Activated naive CD8-positive, alpha-beta T cell treated with anti-CD3 and anti-CD28 coated beads, Interleukin-2, amount 50 U/mL, for 16 hours (primary cell): Measurements from ENCODE around the gene GPN2.

Experiments
- DNase-seq: peaks from one replicate; pipeline ENCODE4 v3.0.0-alpha.2; 2020; ENCODE audit warnings: low read depth, low spot score

GPN2 gene

DNA sequence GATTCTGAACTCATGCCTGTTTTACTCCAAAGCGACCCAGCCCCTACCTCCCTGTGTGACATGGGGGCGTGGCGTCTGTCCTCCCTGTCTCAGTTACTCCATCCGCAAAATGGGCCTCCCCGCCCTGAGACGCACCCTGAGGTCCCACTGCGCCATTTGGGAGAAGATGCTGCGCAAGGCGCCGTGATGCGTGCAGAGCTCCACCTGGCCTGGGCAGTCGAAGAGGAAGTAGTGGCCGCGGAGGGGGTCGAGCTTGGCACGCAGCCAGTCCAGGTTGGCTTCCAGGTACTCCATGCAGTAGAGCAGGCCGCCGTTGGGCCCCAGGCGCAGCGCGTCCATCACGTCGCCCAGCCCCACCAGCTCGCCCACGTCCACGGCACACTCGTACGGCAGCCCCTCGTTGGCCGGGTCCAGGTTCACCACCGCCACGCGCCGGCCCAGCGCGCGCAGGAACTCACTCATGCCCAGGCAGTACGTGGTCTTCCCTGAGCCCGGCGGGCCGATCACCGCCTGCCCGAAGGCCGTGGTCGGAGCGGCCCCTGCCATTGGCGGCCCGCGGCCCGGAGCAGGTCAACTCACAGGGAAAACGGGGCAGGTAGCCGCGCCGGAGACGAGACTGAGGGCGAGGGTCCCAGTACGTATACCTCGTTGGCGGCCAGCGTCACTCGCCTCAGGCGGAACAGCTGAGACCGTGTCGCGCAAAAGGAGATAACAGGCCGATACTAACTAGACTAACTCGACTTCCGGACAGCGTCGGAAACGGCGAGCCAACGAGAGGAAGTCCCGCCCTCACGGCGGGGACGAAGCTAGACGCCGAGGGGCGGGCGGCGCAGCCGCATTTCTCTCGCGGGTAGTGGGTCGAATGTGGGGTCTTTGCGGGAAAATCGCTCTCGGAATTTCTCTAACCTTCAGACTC lies at the start of gene GPN2:
Gene GPN2, minus strand, starts transcription at position 733 of the 916 bp plus-strand sequence. Its CDS starts 187 bp downstream, at position 546.
- DNase-seq, result peak; percentile 45

DNA sequence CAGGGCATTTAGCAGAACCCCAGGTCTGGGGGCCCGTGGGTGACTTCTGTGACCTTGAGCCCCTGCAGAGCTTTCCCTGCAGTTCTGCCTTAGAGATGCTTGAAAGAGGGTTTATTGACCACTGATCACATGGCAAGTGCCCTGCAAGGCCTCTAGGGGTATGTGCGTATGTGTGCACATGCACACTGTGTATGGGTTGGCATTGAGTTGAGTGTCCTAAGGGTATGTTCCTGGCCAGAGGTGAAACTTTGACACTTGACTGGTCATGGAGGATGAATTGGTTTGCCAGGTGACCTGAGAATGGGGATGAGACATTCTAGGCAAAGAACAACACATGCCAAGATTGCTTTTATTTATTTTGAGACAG lies 48.6 kb upstream of the GPN2 start:
- no peak for DNase-seq

DNA sequence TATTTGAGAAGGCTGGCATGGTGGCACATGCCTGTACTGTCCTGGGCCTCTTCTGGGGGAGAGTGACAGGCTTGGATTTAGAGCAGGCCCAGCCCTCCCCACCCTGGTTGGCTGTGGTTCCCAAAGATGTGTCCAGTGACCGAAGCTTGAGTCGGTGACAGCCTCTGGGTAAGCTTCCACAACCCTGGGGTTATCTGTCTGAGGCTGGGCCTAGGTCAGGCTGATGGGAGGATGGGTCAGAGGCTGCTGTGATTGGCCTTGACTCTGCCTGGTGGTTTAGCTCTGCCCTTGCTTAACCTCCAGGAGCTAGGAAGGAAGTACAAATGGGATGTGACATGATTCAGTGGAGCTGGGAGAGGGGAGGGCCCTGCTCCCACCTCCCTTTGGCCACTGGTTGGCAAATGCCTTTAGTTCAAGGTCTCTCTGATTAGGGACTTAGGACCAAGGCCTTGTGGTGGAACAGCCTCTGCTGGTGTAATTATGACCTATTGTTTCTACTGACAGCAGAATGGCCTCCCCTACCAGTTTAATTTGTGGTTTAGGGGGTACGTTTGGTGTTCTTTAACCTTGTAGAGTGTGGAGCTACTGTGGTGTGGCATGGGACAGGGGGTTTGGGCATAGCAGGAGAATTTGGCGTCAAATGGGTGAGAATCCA lies 48.0 kb upstream of the GPN2 start:
- no peak for DNase-seq

DNA sequence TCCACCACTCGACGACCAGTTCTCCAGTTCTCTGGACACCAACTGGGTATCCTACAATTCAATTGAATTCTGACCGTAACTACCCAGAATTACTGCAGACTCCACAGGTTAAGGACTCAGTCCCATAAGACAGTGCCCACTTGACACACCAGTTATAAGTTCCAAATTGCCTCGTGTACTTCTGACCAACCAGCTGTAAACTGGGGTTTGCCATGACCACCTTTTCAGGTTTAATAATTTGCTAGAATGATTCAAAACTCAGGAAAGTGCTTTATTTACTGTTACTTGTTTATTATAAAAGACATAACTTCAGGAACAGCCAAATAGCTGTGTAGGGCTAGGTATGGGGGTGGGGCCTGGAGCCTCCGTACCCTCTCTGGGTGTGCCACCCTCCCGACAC lies 46.7 kb upstream of the GPN2 start:
- no peak for DNase-seq

DNA sequence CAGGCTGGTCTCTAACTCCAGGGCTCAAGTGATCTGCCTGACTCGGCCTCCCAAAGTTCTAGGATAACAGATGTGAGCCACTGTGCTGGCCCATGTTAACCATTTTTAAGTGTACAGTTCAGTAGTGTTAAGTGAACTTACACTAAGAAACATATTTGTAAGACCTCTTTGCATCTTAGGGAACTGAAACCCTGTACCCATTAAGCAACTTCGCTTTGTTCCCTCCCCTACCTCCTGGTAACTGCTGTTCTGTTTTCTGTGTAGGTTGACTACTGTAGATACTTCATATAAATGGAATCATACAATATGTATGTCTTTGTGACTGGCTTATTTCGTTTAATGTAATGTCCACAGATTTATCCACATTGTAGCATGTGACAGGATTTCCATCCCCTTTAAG lies 42.4 kb upstream of the GPN2 start:
- no peak for DNase-seq

DNA sequence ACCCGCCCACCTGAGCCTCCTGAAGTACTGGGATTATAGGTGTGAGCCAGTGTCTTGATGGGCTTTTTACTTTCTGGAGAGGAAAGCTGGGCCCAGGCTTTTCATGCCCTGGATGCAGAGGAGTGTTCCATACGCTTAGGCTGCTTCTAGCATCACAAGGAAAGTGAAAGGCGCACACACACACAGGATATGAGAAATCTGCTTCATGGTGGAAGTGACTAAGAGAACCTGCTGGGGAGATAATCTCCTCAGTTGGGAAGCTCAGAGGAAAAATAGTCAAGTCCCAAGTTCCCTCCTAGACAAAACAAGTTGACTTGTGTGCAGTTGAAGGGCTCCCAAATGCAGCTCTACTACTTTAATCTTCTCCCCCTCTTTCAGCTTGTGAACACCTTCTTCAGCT lies 33.6 kb upstream of the GPN2 start:
- no peak for DNase-seq

DNA sequence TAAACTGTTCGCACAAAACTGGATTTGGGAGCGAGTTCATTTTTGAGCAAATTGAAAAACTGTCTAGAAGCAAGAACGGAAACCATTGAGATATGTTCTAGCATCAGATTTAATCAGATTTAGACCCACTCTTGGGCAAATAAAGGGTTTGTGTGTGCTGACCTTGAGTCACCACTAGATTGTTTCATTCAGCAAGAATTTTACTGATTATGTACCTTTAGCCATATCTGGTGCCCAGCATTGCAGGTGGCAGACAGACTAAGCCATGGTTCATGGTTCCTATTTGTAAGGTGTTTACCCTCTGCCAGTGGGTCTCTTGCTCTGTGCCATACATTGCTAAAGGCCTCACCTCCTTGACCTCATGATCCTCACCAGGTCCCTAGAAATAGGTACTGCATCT lies 32.8 kb upstream of the GPN2 start:
- DNase-seq, result no peak

DNA sequence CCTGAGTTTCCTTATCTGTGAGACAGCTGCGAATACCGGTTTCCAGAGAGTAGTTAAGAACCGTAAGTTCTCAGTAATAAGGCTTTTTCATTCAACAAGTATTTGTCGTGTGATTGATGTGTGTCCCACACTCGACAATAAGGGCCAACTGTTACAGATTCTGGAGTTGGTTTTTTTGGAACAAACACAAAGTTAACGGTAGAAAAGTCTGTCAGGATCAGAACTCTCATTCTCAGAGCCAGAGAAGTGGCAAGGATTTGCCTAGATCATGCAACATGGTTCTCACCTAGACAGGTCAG lies 32.3 kb upstream of the GPN2 start:
- DNase-seq, result no peak

DNA sequence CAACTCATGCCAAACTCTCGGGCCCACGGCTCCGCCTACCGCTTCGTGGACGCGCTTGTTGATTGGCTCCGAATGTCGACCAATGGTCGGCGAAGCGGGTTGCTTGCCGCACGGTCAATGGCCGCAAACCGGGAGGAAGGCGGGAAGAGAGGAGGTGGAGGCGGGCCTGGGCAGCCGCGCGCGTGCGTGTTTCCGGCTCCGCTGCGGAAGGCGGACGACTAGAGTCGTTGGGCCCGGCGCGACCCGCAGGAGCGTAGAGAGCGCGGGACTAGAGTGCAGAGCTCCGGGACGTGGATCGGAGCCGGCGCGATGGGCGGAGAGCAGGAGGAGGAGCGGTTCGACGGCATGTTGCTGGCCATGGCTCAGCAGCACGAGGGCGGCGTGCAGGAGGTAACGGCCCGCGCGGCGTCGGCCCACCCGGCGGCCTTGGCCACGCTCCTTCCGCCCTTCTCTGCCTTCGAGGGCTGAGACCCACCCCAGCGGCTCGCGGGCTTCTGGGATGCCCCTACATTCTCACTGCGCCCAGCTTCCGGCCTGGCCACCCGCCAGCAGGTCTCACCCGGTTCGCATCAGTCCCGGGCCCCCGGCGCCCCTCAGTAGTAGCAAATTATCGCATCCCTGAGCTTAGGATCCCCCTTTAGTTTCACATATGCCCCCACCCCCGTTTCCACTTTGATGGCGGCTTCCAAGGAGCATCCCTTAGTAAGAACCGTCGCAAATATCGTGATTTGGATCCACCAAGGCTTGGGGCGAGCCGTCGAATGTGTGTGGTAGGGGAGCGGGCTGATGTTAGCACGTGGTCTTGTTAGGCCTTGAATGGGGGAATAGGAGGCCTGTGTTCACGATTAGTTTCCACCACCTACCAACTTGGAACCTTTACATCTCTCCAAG lies 31.7 kb upstream of the GPN2 start, which contains the start of gene NUDC:
Gene NUDC, plus strand, starts transcription at position 204 of the 891 bp plus-strand sequence. Its CDS starts 106 bp downstream, at position 310.
- peak; percentile 94 for DNase-seq

DNA sequence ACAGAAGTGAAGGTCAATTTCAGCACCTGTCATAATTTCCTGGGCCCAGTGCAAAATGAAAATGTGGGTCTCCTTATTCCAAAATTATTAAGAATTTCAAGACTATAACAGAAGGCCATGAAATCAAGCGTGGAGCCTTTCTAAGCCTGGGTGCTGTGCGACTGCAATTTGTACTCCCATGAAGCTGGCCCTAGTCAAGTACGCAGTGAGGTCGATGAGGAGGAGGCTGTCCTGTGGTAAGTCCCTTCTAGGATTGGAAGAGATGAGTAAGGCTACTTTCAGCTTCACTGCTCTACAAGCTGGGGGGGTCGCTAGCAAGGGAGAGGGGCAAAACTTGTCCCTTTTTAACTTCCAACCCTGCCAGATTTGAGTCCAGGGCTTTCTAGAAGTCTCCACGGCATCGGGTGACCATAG lies 31.1 kb upstream of the GPN2 start:
- DNase-seq, result no peak

DNA sequence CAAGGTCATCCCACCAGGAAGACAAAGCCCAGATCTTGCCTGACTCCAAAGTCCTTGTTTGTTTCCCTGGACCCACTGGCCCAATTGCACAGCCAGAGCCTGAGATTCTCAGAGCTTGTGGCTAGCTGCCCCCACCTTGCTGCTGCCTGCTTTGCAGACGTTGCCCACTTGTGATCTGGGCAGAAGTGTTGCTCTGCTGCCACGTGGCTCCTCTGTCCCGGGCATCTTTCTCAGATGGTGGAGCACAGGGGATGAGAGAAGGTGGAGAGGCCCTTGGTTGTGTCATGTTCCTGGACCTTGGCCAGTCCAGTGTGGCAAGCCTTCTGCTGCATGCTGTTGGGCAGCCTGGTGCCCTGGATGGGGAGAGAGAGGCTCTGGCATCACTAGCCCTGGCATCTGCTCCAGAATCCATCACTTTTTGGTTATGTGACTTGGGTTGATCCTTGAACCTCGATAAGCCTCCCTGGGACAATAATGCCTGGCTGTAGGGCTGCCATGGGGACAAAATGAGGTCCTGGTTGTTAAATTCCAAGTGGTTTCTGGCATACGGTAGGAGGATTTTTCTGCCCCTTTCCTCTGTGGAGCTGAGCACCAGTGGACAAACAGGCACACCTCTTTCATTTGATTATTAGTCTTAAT lies 25.2 kb upstream of the GPN2 start:
- DNase-seq, result no peak

DNA sequence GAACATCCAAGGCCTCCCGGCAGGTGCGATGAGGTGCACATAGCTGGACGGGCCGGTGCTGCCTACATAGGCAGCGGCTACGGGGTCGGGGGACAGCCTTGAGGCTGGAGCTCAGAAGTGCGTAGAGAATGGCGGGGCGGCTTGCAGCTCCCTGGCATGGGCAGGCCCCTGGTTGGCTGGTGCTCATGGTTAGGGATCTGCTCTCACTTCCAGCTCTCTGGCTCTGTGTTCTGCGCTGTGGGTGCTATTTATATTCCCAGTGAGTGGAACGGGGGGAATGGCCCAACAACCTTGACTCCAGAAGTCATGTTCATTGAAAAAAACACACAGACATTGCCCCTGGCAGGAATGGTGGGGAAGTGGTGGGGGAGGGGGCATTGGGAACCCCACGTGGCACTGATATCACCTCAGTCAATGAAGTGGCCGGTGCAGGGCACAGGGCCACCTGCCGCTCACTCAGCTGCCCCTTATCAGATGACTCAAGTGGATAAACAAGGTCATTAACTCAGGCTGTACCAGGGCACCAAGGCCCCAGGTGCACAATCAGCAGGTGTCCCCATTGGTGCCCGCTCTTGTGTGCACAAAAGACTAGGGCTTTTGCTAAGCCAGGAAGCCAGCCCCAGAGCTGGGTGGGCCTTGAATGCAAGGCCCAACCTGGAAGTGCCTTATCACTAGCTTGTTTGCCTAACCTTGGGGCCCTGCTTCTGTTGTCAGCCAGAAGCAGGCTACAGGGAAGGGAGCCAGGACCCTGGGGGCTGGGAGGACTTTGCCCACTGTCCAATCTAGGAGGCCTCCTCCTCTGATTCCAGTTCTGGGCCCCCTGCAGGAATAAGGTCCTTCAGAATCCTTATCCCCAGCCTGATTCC lies 23.9 kb upstream of the GPN2 start, which contains the start of gene NR0B2:
Gene NR0B2, minus strand, starts transcription at position 222 of the 866 bp plus-strand sequence. Its CDS starts 35 bp downstream, at position 187.
- no peak for DNase-seq

DNA sequence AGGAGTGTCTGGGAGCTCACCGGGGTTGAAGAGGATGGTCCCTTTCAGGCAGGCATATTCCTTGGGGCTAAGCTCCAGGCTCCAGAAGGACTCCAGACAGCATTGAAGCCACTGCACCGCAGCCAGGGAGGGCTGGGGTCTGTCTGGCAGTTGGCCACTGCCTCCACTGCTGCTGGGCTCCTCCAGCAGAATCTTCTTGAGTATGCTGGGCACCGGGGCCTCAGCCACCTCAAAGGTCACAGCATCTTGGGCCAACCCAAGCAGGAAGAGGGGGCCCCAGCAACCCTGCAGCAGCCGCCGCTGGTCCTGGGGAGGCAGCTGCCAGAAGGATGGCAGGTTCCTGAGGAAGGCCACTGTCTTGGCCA lies 23.3 kb upstream of the GPN2 start:
- no peak for DNase-seq

DNA sequence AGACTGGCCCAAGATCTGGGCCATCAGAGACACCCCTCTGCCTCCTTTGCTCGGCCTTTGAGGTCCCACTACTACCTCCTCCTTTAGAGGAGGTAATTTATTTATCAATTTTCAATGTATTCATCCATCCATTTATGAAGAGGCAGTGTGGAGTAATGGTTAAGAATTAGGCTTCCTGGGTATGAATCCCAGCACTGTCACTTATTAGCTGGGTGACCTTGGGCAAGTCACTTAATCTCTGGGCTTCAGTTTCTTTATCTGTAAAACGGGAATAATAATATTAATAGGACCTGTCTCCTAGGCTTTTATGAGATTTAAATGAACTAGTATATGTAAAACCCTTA lies 22.0 kb upstream of the GPN2 start:
- DNase-seq, result no peak

DNA sequence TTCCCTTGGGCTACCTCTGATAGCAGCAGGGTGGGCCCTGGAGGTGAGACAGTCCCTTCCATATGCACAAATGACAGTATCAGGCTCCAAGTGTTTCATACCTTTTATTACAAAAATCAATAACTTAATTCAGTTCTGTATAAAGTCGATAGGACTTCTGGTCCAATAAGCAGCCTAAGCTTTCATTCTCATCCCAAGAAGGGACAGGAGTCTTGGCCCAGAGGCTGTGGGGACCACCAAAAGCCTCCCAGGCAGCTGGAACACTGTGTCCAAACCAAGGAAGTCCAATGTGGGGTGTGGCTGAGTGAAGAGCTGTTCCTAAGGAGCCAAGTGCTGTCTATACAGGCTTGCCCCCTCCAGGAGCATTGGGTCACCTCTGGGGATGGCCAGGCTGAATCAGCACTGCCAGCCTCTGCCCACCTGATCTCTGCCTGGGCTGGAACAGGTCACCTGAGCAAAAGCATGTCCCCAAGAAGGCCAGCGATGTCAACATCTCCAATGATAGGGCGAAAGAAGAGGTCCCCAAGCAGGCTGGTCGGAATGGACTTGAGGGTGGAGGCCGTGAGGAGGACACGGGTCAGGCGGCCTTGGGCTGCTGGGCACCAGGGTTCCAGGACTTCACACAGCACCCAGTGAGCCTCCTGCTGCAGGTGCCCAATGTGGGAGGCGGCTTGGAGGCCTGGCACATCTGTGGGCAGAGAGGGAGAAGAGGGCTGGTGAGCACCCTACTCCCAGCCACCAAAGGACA lies 21.5 kb upstream of the GPN2 start:
- no peak for DNase-seq

DNA sequence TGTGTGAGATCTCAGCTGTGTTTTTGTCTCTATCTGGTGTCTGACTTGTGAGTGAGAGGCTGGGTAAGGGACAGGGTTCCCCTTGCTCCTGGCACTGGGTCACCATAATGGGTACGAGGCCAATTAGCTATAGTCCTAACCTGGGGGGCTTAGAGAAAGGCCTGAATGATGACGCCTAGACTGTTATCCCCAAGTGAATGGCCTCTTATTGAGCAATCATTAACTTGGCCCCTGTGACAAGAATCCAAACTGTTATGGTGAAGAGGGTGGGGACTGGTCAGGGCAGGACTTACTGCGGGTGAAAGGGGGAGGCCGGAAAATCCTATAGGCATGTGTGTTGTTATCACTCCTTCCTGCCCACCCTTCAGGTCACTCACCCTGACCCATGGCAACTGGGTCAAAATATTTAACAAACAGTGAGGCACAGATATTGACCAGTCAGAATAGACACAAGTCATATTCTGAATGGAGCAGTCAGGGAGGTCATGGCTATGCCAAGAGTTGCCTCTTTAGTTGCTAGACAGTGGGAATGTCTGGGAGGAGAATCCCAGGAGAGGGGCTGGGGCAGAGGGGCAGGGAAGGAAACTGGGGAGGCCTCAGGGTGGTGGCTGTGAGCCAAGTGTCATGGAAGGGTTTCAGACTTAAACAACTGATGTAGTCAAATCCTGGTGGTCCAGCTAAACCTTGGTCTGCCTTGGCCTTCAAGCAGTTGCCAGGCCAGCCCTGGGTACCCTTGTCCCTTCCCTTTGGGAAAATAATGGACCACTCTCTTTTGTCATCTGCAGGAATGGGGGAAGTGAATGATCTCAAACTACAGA lies 20.5 kb upstream of the GPN2 start:
- DNase-seq, result no peak

DNA sequence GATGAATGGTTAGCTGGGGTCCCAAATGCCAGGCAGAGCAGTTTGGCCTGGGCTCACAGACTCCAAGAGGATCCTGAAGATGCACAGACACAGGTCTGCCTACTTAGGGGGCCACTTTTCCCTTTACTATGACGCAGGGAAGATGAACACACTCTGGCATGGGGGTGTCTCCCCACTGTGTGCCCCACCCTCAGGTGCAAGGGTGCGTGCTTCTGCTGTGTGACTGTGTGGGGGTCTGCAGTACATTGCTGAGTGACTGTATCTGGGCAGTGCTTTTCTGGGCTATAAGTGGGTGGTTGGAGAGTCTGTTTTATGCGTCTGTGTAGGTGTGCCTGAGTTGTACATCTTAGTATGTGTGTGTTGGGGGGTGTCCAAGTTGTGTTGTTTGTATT lies 19.9 kb upstream of the GPN2 start:
- no peak for DNase-seq

DNA sequence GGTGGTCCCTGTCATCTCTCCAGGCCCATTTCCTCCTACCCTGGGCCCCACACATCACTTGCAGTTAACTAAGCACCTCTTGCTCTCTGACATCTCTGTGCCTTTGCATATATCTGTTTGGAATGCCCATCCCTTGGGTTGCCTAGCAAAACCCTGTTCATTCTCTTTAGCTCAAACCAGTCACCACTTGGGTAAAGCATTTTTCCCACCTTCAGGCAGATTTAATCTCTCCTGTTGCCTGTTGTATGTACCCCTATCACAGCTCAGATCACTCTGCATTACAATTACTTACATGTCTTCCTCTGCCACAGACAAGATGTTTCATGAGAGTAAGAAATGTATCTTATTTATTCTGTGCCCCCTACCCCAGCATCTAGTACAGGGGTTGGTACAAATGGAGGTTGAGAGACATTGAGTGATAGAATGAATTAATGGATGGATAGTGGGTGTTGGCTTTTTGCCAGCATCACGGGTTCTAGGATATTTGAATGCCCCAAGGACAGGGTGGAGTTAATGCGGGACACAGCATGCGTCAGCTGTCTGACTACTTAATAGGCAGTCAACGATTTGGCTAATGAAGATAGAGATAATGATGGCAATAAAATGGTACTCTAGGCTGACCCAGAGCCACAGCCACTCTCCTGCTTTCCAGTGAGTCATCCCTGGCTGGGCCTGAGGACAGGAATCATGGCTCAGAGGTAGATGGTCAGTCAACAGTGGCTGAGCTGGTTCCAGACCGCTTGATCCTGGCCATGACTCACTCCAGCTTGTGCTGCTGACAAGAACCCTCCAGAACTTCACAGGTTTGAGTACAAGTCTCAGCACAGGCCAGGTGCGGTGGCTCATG lies 17.2 kb upstream of the GPN2 start:
- no peak for DNase-seq
